AG10803 (cell line): ENCODE data around the gene CD58.
"Not testable (repeated sequence)": the region's sequence is repeated elsewhere in the genome, so short reads cannot be mapped to it uniquely, and the experiment has no call there.

Experiments used
- DNase-seq: peaks from one replicate; pipeline ENCODE4 v3.0.0; 2010; ENCODE audit warnings: low read depth
- H3K4me3 ChIP-seq: 2 replicates; pipeline ENCODE4 v1.5.1; 2011; ENCODE audit warnings: mild to moderate bottlenecking, low read length, control low read depth
- CTCF ChIP-seq: conservative IDR thresholded peaks from 2 replicates; pipeline ENCODE4 v1.5.1; 2011; ENCODE audit warnings: mild to moderate bottlenecking, low read length, control low read depth, inconsistent platforms

The CD58 gene

GRCh38 chr1:116569776-116570357 lies 959 bp downstream of the CD58 start:
- H3K4me3 ChIP-seq: peak overlapping the region; percentile 75
- no peak for DNase-seq
- no peak for TF ChIP-seq CTCF

DNA sequence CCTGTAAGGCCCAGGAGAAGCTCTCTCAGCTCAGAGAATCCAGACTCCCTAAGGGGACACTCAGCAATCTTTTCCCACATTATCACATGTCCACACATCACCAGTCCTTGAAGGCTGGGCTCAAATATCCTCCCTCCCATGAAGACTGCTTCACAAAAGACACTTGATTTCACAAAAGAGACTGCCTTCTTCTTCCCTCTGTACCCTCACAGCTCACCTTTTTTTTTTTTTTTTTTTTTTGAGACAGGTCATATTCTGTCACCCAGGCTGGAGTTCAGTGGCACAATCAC lies 1.5 kb downstream of the CD58 start:
- DNase-seq: no peak
- no peak overlapping the region for H3K4me3 ChIP-seq
- TF ChIP-seq CTCF: no peak

DNA sequence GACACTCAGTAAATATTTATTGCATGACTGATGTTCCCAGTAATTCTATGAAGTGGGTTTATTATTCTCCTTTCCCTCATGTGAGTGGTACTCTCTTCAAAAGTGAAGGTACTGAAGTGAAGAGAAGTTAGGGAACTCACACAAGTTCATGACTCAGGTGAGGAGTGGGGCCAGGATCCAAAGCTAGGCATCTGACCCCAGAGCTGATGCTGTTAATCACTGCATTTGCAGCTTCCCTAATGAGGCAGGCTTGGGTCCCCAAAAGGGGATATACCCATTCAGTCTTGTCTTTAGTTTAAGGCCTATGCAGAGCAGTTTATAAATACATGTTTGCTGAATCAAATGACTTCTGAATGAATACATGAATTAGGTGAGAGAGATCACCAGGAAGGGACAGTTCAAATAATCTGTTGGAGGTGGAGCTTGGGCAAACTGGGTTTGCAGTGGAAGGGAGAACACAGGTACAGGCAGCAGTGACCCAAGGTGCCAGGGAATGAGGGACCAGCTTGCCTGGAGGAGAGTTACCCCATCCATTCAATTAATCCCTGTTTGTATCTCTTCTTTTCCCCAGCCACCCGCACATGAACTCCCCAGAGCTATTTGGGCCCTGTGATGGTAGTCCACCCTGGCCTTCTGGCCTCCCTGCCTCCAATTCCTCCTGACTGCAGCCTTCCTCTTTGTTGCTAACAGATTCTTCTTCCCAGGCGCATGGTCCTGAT lies 2.0 kb downstream of the CD58 start:
- DNase-seq: no peak
- H3K4me3 ChIP-seq: no peak overlapping the region
- no peak for TF ChIP-seq CTCF

GRCh38 chr1:116567790-116568661 lies 2.8 kb downstream of the CD58 start:
- DNase-seq: no peak
- H3K4me3 ChIP-seq: no peak overlapping the region
- TF ChIP-seq CTCF: no peak

GRCh38 chr1:116565222-116565621 lies 5.6 kb downstream of the CD58 start:
- no peak overlapping the region for H3K4me3 ChIP-seq
- TF ChIP-seq CTCF: no peak
- no peak for DNase-seq

- DNase-seq: no peak
- no peak for TF ChIP-seq CTCF
- no peak overlapping the region for H3K4me3 ChIP-seq
Measured at GRCh38 chr1:116564426-116564825, 6.4 kb downstream of the CD58 start.

DNA sequence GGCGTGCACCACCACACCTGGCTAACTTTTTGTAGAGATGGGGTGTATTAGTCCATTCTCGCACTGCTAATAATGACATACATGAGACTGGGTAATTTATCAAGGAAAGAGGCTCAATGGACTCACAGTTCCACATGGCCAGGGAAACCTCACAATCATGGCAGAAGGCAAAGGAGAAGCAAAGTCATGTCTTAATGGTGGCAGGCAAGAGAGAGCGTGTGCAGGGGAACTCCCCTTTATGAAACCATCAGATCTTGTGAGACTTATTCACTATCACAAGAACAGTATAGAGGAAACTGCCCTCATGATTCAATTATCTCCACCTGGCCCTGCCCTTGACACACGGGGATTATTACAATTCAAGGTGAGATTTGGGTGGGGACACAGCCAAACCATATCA lies 8.4 kb downstream of the CD58 start:
- not testable (repeated sequence) for H3K4me3 ChIP-seq, DNase-seq
